ENCODE measurements around the gene S100A6.

The S100A6 gene

GRCh38 chr1:153493343-153493960 lies 42.3 kb downstream of the S100A6 start:
- DNase-seq: no peak

GRCh38 chr1:153490272-153491051 lies 45.3 kb downstream of the S100A6 start:
- peak; percentile 88 for DNase-seq

GRCh38 chr1:153488731-153489130 lies 47.1 kb downstream of the S100A6 start:
- no peak for DNase-seq

GRCh38 chr1:153487707-153488106 lies 48.1 kb downstream of the S100A6 start:
- no peak for DNase-seq

- peak; percentile 80 for DNase-seq
Observed at GRCh38 chr1:153485863-153486262, 49.9 kb downstream of the S100A6 start.

All from NCI-H1436 treated with DMSO at 0.1 percent for 48 hours (cell line).